ENCODE results near the gene ACP1.

The ACP1 gene

GRCh38 chr2:264493-265468 lies at the start of gene ACP1:
Gene ACP1 (plus strand): TSS chr2:264947. CDS start chr2:264965, 18 bp downstream.
- DNase-seq: peak; percentile 98

DNA sequence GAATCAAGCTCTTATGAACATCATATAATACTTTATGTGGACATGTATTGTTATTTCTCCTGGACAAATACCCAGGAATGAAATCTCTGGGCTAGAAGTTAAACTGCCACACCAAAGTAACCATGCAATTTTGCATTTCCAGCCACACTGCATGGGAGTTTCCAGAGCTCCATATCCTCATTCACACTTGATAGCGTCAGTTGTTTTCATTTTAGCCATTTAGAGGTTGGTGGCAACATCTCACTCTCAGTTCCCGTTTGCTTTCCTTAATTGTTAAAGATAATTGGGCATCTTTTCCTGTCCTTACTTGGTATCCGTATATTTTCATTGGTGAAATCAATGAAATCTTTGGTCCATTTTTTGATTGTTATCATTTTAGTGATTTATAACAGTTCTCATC lies 48.7 kb upstream of the ACP1 start:
- no peak for DNase-seq

GRCh38 chr2:223451-223850 lies 41.3 kb upstream of the ACP1 start:
- no peak for DNase-seq

DNA sequence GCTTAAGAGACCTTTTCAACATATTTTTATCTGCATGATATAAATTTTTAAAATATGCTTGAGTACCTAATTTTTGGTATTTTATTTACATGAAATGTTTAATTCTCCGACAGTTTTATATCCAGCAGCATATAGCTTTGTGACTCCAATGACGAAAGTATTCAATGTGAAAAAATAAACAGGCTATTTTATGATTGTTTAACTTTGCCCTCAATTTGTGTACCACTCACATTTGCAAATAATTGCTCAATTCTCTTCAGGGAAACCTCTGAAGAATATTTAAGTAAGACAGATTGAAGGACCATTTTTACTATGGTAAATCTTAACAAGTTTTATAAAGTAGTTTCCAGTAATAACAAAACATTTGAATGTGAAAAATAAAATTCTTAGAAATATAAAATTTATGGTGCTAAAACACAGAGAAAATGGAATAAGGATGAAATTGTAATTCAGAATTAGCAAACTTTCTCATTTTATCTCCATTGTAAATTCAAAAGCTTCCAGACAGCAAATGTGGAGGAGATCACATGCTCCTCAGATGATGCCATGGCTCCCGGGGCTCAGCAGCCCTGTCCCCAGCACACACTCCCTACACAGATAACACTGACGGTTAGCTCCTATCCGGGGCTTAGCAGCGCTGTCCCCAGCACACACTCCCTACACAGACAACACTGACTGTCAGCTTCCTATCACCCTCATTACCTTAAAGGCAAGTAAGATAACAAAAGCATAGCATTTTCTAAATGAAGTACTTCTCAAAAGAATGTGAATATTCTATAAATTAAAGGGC lies 40.6 kb upstream of the ACP1 start:
- no peak for DNase-seq

- no peak for DNase-seq
Measured at GRCh38 chr2:228115-228514, 36.6 kb upstream of the ACP1 start.

DNA sequence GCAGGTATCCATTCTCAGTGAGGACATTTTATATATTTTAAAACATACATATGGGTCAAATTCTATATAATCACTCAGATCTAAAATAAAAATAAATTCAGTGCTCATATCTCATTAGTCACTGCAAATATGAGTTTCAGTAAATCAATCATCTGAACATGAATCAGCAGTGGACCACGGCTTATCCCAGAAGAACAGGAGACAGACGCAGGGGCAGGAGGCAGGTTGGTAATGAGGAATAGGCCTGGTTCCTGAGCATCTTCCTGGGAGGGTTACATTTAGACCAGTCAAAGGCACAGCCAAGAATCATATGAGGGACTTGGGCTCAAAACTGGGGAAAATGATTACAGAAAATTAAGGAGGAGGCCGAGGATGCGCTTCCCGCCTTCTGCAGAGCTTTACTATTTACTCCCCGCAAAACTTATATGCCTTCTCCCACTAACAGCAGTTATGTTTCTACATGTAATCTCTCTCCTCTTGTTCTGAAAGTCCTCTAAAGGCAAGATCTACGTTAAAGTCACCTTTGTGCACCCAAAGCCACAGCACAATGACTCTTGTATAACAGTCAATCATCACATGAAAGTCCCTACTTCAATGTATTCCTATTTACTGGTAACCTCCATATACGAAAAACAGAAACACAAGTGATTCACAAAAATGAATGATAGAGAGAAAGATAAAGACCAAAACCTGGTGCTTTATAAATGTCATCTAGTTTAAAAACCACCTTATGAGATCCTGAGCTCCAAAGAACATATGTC lies 36.0 kb upstream of the ACP1 start:
- no peak for DNase-seq

GRCh38 chr2:231521-232185 lies 33.1 kb upstream of the ACP1 start:
- no peak for DNase-seq

DNA sequence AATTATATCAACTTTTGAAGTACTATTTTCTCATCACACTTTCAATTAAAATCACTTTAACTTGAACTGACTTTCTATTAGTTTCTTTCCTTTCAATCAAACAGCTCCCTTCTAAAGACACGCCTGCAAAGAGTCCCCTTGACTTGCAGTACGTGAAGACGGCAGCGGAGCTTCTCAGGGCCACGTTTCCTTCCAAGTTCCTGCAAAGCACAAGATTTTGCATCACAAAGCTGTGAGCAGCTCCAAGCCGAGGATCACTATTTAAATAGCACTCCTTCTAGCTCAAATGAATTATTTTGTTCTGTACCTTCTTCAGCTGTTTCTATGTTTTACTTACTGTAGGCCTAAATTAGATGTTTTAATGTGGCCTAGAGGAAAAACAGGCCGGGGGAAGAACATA lies 31.7 kb upstream of the ACP1 start:
- no peak for DNase-seq

DNA sequence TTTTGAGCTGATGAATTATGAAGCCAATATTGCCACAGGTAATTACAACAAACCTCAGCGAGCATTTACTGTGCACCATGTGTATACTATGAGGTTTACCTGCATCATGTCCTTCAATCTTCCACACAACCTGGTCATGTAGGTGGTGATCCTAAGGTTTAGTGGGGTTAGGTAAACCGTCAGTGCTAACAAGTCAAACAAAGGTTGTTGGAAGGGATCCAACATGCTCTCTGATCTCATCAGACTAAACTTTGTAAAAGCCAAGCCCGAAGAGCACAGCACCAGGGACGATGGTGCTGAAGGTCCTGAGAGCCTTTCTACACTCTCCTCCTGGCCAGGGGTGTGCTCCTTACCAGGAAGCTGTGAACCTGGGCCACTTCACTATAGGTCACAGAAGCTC lies 30.3 kb upstream of the ACP1 start:
- no peak for DNase-seq

DNA sequence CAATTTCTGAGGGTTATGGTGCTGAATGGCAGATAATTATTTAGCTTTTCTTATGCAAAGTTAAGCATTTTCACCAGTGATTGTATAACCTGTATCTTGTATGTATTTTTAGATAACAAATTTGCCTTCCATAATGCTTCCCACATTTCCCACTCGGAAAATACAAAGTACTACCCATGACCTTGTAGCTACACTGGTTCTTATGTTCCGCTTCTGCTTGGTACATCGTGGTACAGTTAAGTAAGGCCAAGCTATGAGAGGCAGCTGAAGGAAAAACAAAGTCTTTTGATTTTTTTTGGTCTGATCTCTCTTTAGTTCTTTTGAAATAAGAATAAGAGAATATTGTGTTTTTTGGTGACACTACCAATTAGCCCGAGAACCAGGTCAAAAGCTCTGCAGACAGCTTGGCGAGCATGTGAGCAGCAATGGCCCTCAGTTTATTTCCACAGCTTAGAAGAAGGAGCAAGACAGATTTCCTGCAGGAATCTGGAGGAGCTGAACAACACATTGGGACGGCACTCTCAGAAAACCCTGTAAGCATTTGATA lies 27.7 kb upstream of the ACP1 start:
- DNase-seq: no peak

DNA sequence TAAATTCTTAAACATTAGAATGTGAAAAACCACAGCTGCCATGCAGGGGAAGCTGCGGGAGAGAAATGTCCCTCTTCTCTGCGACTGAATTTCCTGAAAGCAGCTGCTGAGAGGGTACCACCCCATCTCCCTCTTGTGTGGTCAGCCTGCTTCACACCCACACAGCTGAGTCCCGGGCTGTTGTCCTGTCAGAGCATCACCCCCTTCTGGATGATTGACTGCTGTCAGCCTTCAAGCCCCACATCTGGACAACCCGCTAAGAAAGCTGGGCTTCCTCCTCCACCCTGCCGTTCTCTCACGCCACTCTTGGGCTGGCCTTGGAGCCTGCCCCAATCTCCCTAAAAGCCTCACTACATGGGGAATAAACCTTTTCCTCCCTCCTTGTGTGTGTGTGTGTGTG lies 26.9 kb upstream of the ACP1 start:
- DNase-seq: no peak

DNA sequence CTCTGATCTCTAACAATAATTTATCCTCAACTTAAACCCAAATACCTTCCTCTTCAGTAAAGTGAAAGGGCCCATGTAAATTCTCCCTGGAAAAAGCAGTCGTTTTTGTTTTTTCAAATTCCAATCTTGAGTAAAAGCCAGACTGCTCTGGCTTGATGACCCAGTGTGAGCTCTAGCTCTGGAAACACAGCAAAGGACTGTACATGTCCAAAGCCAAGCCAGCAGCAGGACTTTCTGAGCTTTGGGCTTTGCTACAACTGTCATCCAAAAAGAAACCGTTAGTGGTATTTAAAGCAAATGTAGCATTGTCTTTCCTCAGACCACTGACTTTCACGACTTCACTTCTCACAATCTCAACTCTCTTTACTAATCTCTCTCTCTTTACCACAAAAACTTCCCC lies 26.3 kb upstream of the ACP1 start:
- DNase-seq: no peak

- no peak for DNase-seq
Measured at GRCh38 chr2:238869-239268, 25.9 kb upstream of the ACP1 start.

- no peak for DNase-seq
Measured at GRCh38 chr2:244547-244946, 20.2 kb upstream of the ACP1 start.

GRCh38 chr2:246489-247144 lies 18.1 kb upstream of the ACP1 start:
- DNase-seq: peak; percentile 62

DNA sequence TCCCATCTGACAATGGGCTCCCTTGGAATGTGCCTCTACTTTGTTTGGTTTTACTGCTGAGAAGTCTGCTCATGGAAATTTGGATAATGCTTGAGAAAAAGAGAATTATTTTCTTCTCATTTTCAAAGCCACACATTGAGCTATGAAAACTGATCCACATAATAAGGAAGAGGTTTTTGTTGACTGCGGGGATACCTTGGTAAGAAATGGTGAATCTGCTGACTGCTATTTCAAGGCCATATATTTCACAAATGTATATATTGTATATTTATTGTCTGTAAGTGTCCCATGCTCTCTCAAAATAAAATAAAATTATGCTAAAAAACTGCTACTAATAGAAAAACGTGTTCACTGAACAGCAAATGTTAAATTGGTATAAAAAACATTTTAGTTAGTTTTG lies 16.0 kb upstream of the ACP1 start:
- no peak for DNase-seq

DNA sequence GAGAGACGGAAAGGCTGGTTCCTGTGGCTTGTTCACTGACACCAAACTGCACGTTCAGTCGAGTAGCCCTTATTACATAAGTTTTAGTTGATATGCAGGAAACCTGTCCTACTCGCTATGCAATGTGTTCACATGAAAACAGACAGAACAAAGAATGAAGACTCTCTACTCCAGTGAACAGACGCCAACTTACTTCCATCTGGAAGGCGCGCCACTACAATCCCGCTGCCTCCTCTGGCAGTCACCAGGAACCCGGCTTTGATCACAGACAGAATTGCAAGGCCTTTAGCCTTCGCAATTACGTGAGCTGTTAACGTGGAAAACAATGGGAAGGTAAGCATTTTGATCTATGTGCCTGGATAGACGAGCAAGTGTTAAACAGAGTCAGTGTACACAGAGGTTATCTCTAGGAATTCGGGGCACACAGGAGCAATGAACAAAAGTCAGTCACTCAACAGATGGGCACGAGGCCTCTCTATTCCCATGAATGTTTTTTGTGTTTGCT lies 15.2 kb upstream of the ACP1 start:
- DNase-seq: no peak

DNA sequence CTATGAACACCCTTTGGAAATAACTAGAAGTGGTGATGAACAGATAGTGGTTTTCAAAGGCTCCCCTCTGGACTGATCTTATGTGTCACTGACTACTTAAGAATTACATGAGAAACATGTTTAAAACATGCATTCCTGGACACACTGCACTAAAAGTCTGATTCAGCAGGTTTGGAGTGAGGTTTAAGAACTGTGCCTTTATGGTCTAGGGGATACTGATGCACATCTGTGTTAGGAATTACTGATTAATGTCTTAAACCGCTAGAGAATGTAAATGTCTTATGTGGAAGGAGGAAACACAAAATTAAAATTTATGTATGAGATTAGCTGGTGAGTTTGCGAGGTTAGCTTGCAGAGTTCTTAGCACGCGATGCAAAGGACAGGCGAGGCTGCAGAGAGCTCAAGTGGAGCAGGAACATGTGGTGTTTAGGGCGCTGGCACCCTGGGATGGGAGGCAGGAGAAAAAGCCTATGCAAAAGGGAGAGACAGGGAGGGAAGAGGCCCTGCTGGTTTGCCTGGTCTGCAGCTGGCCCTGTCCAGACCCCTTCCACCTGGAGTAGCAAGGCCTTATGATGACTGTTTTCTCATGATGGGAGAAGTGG lies 12.6 kb upstream of the ACP1 start:
- no peak for DNase-seq

DNA sequence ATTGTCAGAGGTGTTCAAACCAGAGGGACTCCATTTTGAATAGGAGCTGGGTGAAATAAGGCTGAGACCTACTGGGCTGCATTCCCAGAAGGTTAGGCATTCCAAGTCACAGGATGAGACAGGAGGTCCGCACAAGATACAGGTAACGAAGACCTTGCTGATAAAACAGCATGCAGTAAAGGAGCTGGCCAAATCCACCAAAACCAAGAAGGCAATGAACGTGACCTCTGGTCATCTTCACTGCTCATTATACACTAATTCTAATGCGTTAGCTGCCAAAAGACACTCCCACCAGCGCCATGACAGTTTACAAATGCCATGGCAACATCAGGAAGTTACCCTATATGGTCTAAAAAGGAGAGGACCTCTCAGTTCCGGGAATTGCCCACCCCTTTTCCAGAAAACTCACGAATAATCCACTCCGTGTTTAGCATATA lies 11.5 kb upstream of the ACP1 start:
- no peak for DNase-seq

GRCh38 chr2:254241-254640 lies 10.5 kb upstream of the ACP1 start:
- DNase-seq: no peak

- DNase-seq: no peak
Measured at GRCh38 chr2:255195-255594, 9.6 kb upstream of the ACP1 start.

All from DMS53 (cell line).